GM19397 (cell line): ENCODE measurements around the gene CUL5.

Experiments used
- ATAC-seq: cut with Tn5 transposase; IDR thresholded peaks from one replicate; pipeline ENCODE4 v1.9.1; 2021; ENCODE audit warnings: mild to moderate bottlenecking, moderate library complexity; ENCODE audit not compliant: unreplicated experiment

CUL5 gene

GRCh38 chr11:108008656-108009496 is at the start of gene CUL5:
TSS of gene CUL5 (plus strand) at chr11:108008898. CDS start at chr11:108009349, 451 bp downstream.
- peak; percentile 85 for ATAC-seq

- no peak for ATAC-seq
Measured at GRCh38 chr11:107961480-107961879, 47.2 kb upstream of the CUL5 start.

- ATAC-seq: no peak
Measured at GRCh38 chr11:107962181-107962580, 46.5 kb upstream of the CUL5 start.

- ATAC-seq: no peak
Measured at GRCh38 chr11:107963091-107963490, 45.6 kb upstream of the CUL5 start.

- ATAC-seq: no peak
Measured at GRCh38 chr11:107969219-107969618, 39.5 kb upstream of the CUL5 start.

GRCh38 chr11:107970049-107970448 is 38.6 kb upstream of the CUL5 start:
- no peak for ATAC-seq

- ATAC-seq: no peak
Measured at GRCh38 chr11:107973641-107974040, 35.1 kb upstream of the CUL5 start.

- no peak for ATAC-seq
Measured at GRCh38 chr11:107988397-107989158, 20.1 kb upstream of the CUL5 start.

- ATAC-seq: no peak
Measured at GRCh38 chr11:107991868-107992414, 16.8 kb upstream of the CUL5 start.

GRCh38 chr11:107996006-107996776 is 12.5 kb upstream of the CUL5 start:
- no peak for ATAC-seq

GRCh38 chr11:107998761-107999160 is 9.9 kb upstream of the CUL5 start:
- ATAC-seq: no peak

GRCh38 chr11:107999759-108000455 is 8.8 kb upstream of the CUL5 start:
- ATAC-seq: peak; percentile 81

GRCh38 chr11:108002476-108002875 is 6.2 kb upstream of the CUL5 start:
- ATAC-seq: no peak

- ATAC-seq: no peak
Measured at GRCh38 chr11:108003623-108004022, 5.1 kb upstream of the CUL5 start.

GRCh38 chr11:108007819-108008218 is 879 bp upstream of the CUL5 start:
- ATAC-seq: no peak

GRCh38 chr11:108009497-108010370 is 1.0 kb downstream of the CUL5 start:
- peak; percentile 14 for ATAC-seq

- no peak for ATAC-seq
Measured at GRCh38 chr11:108012139-108012725, 3.5 kb downstream of the CUL5 start.

- no peak for ATAC-seq
Measured at GRCh38 chr11:108016647-108017046, 7.9 kb downstream of the CUL5 start.

- ATAC-seq: no peak
Measured at GRCh38 chr11:108018708-108019107, 10.0 kb downstream of the CUL5 start.
